Measurements from ENCODE around the gene SIM2.

- no peak for TF ChIP-seq CTCF (IDR thresholded peaks at IDR 0.05)
- TF ChIP-seq POLR2A (IDR thresholded peaks at IDR 0.05) = no peak
- no peak for TF ChIP-seq POLR2AphosphoS5 (IDR thresholded peaks at IDR 0.05; ENCODE audit: insufficient read depth in 1 of 2, low read depth in 1 of 2)
Measured at GRCh38 chr21:36767096-36767495, 68.2 kb downstream of the SIM2 start.
